ENCODE results near the gene ZNF222. TPM values are rescaled to one million over a fixed set of nuclear protein-coding genes. Genes with fewer than 3 reads are reported as not detected.

The ZNF222 gene
- total and polyA plus RNA-seq, 2 donors (not counting 1 experiment from before 2014, with no cell fraction given) = 6.0 to 13.0 TPM

DNA sequence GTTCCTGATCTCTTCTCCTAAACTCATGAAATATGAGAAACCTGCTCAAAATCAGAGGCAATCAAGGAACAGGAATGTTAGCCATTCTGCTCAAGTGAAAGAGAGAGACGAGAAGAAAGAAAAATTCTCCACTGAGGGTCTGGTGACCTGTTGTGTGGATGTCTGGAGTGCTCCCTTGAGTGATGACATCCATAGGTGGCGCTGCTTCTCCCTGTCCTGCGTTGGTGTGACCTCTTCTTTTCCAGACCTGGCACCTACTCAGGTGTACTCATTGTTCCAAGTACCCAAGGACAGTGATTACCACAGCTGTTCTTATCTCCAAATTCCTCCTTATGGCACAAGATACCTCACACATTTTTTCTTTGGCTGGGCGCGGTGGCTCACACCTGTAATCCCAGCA is 30.7 kb downstream of the ZNF222 start:
- H3K79me2 ChIP-seq (ENCODE audit: control insufficient read depth, insufficient read depth, low read length) = no peaks in the 10 kb centered on the region
- H4K20me1 ChIP-seq (ENCODE audit: control insufficient read depth, extremely low read depth, insufficient read depth, low read length) = no peaks in the 10 kb centered on the region
- H3K27ac ChIP-seq (ENCODE audit: insufficient read depth, low read length) = no peak overlapping the region
- no peak overlapping the region for H2AFZ ChIP-seq (ENCODE audit: low read length)
- no peaks in the 10 kb centered on the region for H3K27me3 ChIP-seq (ENCODE audit: control insufficient read depth, insufficient read depth, low read length)
- H3K9me3 ChIP-seq (ENCODE audit: control insufficient read depth, insufficient read depth, low read depth, low read length) = no peaks in the 10 kb centered on the region
- no peak overlapping the region for H3K4me2 ChIP-seq (ENCODE audit: extremely low read depth, insufficient read depth, low read length)
- DNase-seq (ENCODE audit: low read depth in 2 of 2) = no peak
- TF ChIP-seq EZH2 (IDR thresholded peaks at IDR 0.05; ENCODE audit: low read length, missing control alignments) = no peak
- TF ChIP-seq, protein P1, sequence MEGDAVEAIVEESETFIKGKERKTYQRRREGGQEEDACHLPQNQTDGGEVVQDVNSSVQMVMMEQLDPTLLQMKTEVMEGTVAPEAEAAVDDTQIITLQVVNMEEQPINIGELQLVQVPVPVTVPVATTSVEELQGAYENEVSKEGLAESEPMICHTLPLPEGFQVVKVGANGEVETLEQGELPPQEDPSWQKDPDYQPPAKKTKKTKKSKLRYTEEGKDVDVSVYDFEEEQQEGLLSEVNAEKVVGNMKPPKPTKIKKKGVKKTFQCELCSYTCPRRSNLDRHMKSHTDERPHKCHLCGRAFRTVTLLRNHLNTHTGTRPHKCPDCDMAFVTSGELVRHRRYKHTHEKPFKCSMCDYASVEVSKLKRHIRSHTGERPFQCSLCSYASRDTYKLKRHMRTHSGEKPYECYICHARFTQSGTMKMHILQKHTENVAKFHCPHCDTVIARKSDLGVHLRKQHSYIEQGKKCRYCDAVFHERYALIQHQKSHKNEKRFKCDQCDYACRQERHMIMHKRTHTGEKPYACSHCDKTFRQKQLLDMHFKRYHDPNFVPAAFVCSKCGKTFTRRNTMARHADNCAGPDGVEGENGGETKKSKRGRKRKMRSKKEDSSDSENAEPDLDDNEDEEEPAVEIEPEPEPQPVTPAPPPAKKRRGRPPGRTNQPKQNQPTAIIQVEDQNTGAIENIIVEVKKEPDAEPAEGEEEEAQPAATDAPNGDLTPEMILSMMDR (conservative IDR thresholded peaks at IDR 0.05 in 1 of 2, IDR thresholded peaks at IDR 0.05 in 1 of 2; ENCODE audit: low read depth in 1 of 2, low read length in 2 of 2) = no peak
- peaks cover 4% of the 10 kb centered on the region for H3K36me3 ChIP-seq (ENCODE audit: control insufficient read depth, insufficient read depth, low read length)
- no peak overlapping the region for H3K4me3 ChIP-seq (replicated peaks in 1 of 4; ENCODE audit: control extremely low read depth in 1 of 4, insufficient read depth in 1 of 4, low read depth in 3 of 4, low read length in 4 of 4)
- H3K9ac ChIP-seq (ENCODE audit: insufficient read depth, low read length) = no peak overlapping the region
- H3K4me1 ChIP-seq (ENCODE audit: control insufficient read depth, extremely low read depth, insufficient read depth, low read length) = no peaks in the 10 kb centered on the region

DNA sequence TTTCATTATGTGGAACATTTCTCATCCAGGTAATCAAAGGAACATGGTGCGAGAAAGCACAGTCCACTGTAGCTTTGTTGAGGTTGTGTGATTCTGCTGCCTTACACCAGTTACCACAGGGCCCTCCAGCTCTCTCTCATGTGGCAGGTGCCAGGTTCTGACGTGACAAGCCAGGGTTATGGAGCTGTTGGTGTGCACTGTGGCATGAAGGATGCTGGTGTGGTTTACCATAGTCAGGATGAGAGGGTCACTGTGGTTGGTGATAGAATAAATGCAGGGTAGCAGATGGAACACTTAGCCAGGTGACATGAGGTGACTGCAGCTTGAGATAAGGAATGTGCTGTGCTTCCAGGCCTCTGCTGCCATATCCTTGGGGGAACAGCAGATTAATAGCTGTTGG is 34.0 kb downstream of the ZNF222 start:
- no peak for DNase-seq (ENCODE audit: low read depth in 2 of 2)
- Histone ChIP-seq H3K4me3 (replicated peaks in 1 of 4; ENCODE audit: control extremely low read depth in 1 of 4, insufficient read depth in 1 of 4, low read depth in 3 of 4, low read length in 4 of 4) (no peak overlapping the region), H3K79me2 (ENCODE audit: control insufficient read depth, insufficient read depth, low read length) (no peaks in the 10 kb centered on the region), H3K27me3 (ENCODE audit: control insufficient read depth, insufficient read depth, low read length) (no peaks in the 10 kb centered on the region), H3K4me2 (ENCODE audit: extremely low read depth, insufficient read depth, low read length) (no peak overlapping the region), H3K4me1 (ENCODE audit: control insufficient read depth, extremely low read depth, insufficient read depth, low read length) (no peaks in the 10 kb centered on the region), H4K20me1 (ENCODE audit: control insufficient read depth, extremely low read depth, insufficient read depth, low read length) (no peaks in the 10 kb centered on the region), H3K27ac (ENCODE audit: insufficient read depth, low read length) (no peak overlapping the region), H3K36me3 (ENCODE audit: control insufficient read depth, insufficient read depth, low read length) (peaks cover 7% of the 10 kb centered on the region), H3K9ac (ENCODE audit: insufficient read depth, low read length) (no peak overlapping the region), H2AFZ (ENCODE audit: low read length) (no peak overlapping the region), H3K9me3 (ENCODE audit: control insufficient read depth, insufficient read depth, low read depth, low read length) (no peaks in the 10 kb centered on the region)
- no peak for TF ChIP-seq EZH2 (IDR thresholded peaks at IDR 0.05; ENCODE audit: low read length, missing control alignments)
- TF ChIP-seq, protein P1 (conservative IDR thresholded peaks at IDR 0.05 in 1 of 2, IDR thresholded peaks at IDR 0.05 in 1 of 2; ENCODE audit: low read depth in 1 of 2, low read length in 2 of 2) = no peak

DNA sequence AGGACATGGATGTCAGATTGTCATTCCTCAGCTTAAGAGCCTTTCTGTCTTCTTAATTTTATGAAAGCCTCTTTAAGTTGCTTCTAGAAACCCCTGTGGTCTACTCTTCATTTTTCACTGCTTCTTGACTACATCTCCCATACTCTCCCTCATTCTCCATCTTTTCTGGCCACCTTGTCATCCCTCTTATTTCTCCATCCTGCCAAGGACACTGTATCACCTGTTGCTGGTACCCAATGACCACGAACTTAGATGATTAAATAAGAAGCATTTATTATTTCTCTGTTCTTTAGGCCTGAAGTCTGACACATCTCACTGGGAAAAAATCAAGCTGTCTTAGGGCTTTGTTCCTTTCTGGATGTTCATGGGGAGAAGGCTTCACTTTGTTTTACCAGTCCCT is 35.9 kb downstream of the ZNF222 start:
- Histone ChIP-seq H3K9ac (ENCODE audit: insufficient read depth, low read length) (no peak overlapping the region), H3K79me2 (ENCODE audit: control insufficient read depth, insufficient read depth, low read length) (no peaks in the 10 kb centered on the region), H3K9me3 (ENCODE audit: control insufficient read depth, insufficient read depth, low read depth, low read length) (no peaks in the 10 kb centered on the region), H3K4me1 (ENCODE audit: control insufficient read depth, extremely low read depth, insufficient read depth, low read length) (no peaks in the 10 kb centered on the region), H2AFZ (ENCODE audit: low read length) (no peak overlapping the region), H3K27ac (ENCODE audit: insufficient read depth, low read length) (no peak overlapping the region), H3K27me3 (ENCODE audit: control insufficient read depth, insufficient read depth, low read length) (no peaks in the 10 kb centered on the region), H3K36me3 (ENCODE audit: control insufficient read depth, insufficient read depth, low read length) (peaks cover 9% of the 10 kb centered on the region), H4K20me1 (ENCODE audit: control insufficient read depth, extremely low read depth, insufficient read depth, low read length) (no peaks in the 10 kb centered on the region), H3K4me3 (replicated peaks in 1 of 4; ENCODE audit: control extremely low read depth in 1 of 4, insufficient read depth in 1 of 4, low read depth in 3 of 4, low read length in 4 of 4) (no peak overlapping the region), H3K4me2 (ENCODE audit: extremely low read depth, insufficient read depth, low read length) (no peak overlapping the region)
- no peak for DNase-seq (ENCODE audit: low read depth in 2 of 2)
- TF ChIP-seq EZH2 (IDR thresholded peaks at IDR 0.05; ENCODE audit: low read length, missing control alignments) = no peak
- TF ChIP-seq, protein P1 (conservative IDR thresholded peaks at IDR 0.05 in 1 of 2, IDR thresholded peaks at IDR 0.05 in 1 of 2; ENCODE audit: low read depth in 1 of 2, low read length in 2 of 2) = no peak
